Upper lobe of right lung (tissue), 1 donor: ENCODE measurements around the gene ELF2. TPM values are rescaled to one million over a fixed set of nuclear protein-coding genes. Genes with fewer than 3 reads are reported as not detected.
"Not testable (repeated sequence)": the region's sequence is repeated elsewhere in the genome, so short reads cannot be mapped to it uniquely, and the experiment has no call there.

ENCODE experiments used
- ATAC-seq: fragments of 200-7000 bp; cut with Tn5 transposase; one replicate; pipeline ENCODE4 v1.9.1; 2020; ENCODE audit warnings: mild to moderate bottlenecking, moderate library complexity
- DNase-seq: peaks from one replicate; pipeline ENCODE4 v3.0.0-alpha.2; 2020
- H3K27ac ChIP-seq: fragments of 200-600 bp; one replicate; pipeline ENCODE4 v1.8.0; 2022
- H3K27me3 ChIP-seq: fragments of 200-600 bp; one replicate; pipeline ENCODE4 v1.8.0; 2022; ENCODE audit warnings: mild to moderate bottlenecking
- H3K36me3 ChIP-seq: fragments of 200-600 bp; one replicate; pipeline ENCODE4 v1.8.0; 2022
- H3K4me1 ChIP-seq: fragments of 200-600 bp; one replicate; pipeline ENCODE4 v1.8.0; 2022
- H3K4me3 ChIP-seq: fragments of 200-600 bp; one replicate; pipeline ENCODE4 v1.8.0; 2022; ENCODE audit warnings: mild to moderate bottlenecking
- H3K9me3 ChIP-seq: fragments of 200-600 bp; one replicate; pipeline ENCODE4 v1.8.0; 2022
- intact Hi-C: fragments of 100-400 bp; cut with DNase I; formaldehyde crosslinking; loops from one replicate; pipeline ENCODE4 v1.11.0; 2022
- total RNA-seq: library from RNA; stranded (reverse); fragmentation: NEBNext Ultra II Directional; extraction: Animal tissue kit (Norgen Biotek cat#: 25700); gene quantifications from one replicate; pipeline ENCODE4 v1.2.1, GENCODE V29; 2021
- TF ChIP-seq, protein P1 (sequence below): fragments of 200-600 bp; IDR thresholded peaks from one replicate; pipeline ENCODE4 v1.8.0; 2022; ENCODE audit warnings: antibody characterized with exemption
- donor health status: DM: no; HTN: yes; CAD: no; lungs with severe emphysema.

Gene ELF2
- total RNA-seq, 1 donor from 2014 or later: 48.2 TPM

DNA sequence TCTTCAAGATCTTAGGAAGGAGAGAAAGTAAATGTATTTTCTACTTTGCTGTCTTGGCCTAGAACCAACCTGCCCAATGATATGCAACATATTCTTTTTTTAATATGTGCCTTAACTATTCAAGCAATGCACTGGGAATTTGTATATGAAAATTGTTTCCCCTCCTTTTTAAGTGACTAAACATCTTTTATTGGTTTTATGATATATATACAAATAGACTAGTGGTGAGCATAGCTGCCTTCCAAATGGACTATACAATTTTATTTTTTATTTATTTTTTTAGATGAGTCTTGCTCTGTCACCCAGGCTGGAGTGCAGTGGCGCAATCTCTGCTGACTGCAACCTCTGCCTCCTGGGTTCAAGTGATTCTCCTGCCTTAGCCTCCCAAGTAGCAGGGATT, 151.2 kb downstream of the ELF2 start:
- no peak for DNase-seq
- H3K4me3 ChIP-seq: no peak overlapping the region
- intact Hi-C loops: no loop called here

GRCh38 chr4:139024686-139025085, 152.3 kb downstream of the ELF2 start:
- TF ChIP-seq, protein P1, sequence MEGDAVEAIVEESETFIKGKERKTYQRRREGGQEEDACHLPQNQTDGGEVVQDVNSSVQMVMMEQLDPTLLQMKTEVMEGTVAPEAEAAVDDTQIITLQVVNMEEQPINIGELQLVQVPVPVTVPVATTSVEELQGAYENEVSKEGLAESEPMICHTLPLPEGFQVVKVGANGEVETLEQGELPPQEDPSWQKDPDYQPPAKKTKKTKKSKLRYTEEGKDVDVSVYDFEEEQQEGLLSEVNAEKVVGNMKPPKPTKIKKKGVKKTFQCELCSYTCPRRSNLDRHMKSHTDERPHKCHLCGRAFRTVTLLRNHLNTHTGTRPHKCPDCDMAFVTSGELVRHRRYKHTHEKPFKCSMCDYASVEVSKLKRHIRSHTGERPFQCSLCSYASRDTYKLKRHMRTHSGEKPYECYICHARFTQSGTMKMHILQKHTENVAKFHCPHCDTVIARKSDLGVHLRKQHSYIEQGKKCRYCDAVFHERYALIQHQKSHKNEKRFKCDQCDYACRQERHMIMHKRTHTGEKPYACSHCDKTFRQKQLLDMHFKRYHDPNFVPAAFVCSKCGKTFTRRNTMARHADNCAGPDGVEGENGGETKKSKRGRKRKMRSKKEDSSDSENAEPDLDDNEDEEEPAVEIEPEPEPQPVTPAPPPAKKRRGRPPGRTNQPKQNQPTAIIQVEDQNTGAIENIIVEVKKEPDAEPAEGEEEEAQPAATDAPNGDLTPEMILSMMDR: no peak
- Histone ChIP-seq H3K27ac (no peak overlapping the region), H3K27me3 (no peaks in the 10 kb centered on the region), H3K4me3 (no peak overlapping the region), H3K4me1 (peaks cover 7% of the 10 kb centered on the region), H3K9me3 (no peaks in the 10 kb centered on the region), H3K36me3 (no peaks in the 10 kb centered on the region)
- intact Hi-C loops: no loop called here
- DNase-seq (no peak), ATAC-seq (no peak)

More for the DNA sequence above, 151.2 kb downstream of the ELF2 start:
- H3K36me3 ChIP-seq: no peaks in the 10 kb centered on the region
- H3K27me3 ChIP-seq: no peaks in the 10 kb centered on the region
- H3K4me1 ChIP-seq: no peaks in the 10 kb centered on the region
- H3K27ac ChIP-seq: no peak overlapping the region
- H3K9me3 ChIP-seq: no peaks in the 10 kb centered on the region
- ATAC-seq: no peak
- TF ChIP-seq, protein P1: no peak

- intact Hi-C loops: no loop called here
- H3K36me3 ChIP-seq: no peaks in the 10 kb centered on the region
Observed at GRCh38 chr4:139022835-139023234, 154.2 kb downstream of the ELF2 start.

DNA sequence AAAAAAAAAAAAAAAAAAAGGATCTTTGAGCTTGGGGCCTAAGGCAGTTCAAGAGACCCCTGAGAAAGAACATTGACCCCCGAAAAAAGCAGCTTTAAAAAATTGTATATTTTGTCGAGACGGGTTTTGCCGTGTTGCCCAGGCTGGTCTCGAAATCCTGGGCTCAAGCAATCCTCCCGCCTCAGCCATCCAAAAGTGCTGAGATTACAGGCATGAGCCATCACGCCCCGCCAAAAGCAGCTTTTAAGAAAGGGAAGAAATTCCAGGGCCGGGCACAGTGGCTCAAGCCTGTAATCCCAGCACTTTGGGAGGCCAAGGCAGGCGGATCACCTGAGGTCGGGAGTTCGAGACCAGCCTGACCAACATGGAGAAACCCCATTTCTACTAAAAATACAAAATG, 155.9 kb downstream of the ELF2 start:
- H3K27me3 ChIP-seq, ATAC-seq, intact Hi-C loops, H3K9me3 ChIP-seq, H3K27ac ChIP-seq, DNase-seq, H3K4me3 ChIP-seq, H3K36me3 ChIP-seq: not testable (repeated sequence)
- H3K4me1 ChIP-seq: peaks cover 12% of the 10 kb centered on the region

More at GRCh38 chr4:139022835-139023234, 154.2 kb downstream of the ELF2 start:
- Histone ChIP-seq H3K9me3 (no peaks in the 10 kb centered on the region), H3K4me3 (no peak overlapping the region), H3K27ac (no peak overlapping the region), H3K4me1 (peaks cover 9% of the 10 kb centered on the region), H3K27me3 (no peaks in the 10 kb centered on the region)
- ATAC-seq (no peak), DNase-seq (no peak)
- TF ChIP-seq, protein P1: no peak

- Histone ChIP-seq H3K27me3 (no peaks in the 10 kb centered on the region), H3K4me1 (peaks cover 12% of the 10 kb centered on the region), H3K27ac (no peak overlapping the region), H3K36me3 (no peaks in the 10 kb centered on the region), H3K4me3 (no peak overlapping the region), H3K9me3 (no peaks in the 10 kb centered on the region)
- DNase-seq (no peak), ATAC-seq (no peak)
- intact Hi-C loops: no loop called here
- TF ChIP-seq, protein P1: no peak
Observed at GRCh38 chr4:139020384-139020783, 156.6 kb downstream of the ELF2 start.

GRCh38 chr4:139018971-139019758, 157.9 kb downstream of the ELF2 start:
- DNase-seq (no peak), ATAC-seq (no peak)
- TF ChIP-seq, protein P1: no peak
- no peak overlapping the region for H3K4me3 ChIP-seq
- no peaks in the 10 kb centered on the region for H3K27me3 ChIP-seq
- H3K27ac ChIP-seq: no peak overlapping the region
- peaks cover 17% of the 10 kb centered on the region for H3K4me1 ChIP-seq
- intact Hi-C loops: no loop called here
- no peaks in the 10 kb centered on the region for H3K9me3 ChIP-seq
- H3K36me3 ChIP-seq: no peaks in the 10 kb centered on the region
